Naive thymus-derived CD4-positive, alpha-beta T cell (primary cell): ENCODE measurements around the gene CLCNKB. TPM values are rescaled to one million over a fixed set of nuclear protein-coding genes. Genes with fewer than 3 reads are reported as not detected.
A peak's percentile ranks its signal among the peaks of the same experiment; 100 is the strongest.

Experiments
- ATAC-seq: fragments of 150-1000 bp; cut with Tn5 transposase; 2 replicates; pipeline ENCODE4 v1.10.0; 2021; ENCODE audit warnings: mild to moderate bottlenecking, moderate library complexity
- CTCF ChIA-PET: fragments of 350-600 bp; sonication (Branson Sonifier 250); formaldehyde crosslinking; loops from one replicate; lab custom pipeline; 2021; ENCODE audit warnings: antibody characterized with exemption; lab: Charles Lee
- POLR2A ChIA-PET: fragments of 350-600 bp; sonication (Branson Sonifier 250); formaldehyde crosslinking; loops from one replicate; lab custom pipeline; 2021; ENCODE audit warnings: antibody characterized with exemption, inconsistent platforms; lab: Charles Lee
- DNase-seq, 9 donors: peaks; one replicate each; pipeline versions ENCODE4 v3.0.0 to v3.0.0-alpha.2; 2020 to 2022; ENCODE audit warnings: mixed read lengths in 1 of 9
- H3K27ac ChIP-seq: one replicate; pipeline ENCODE4 v1.7.0; 2013; ENCODE audit warnings: mild to moderate bottlenecking, low read depth, low read length, moderate library complexity
- H3K27me3 ChIP-seq, 2 donors: one replicate each; pipeline ENCODE4 v1.7.0; 2013; ENCODE audit warnings: low read length in 2 of 2, mild to moderate bottlenecking in 2 of 2, moderate library complexity in 2 of 2; ENCODE audit not compliant: control insufficient read depth in 2 of 2, insufficient read depth in 2 of 2
- H3K36me3 ChIP-seq, 3 experiments: 1 replicate in 2 of 3; 2 replicates in 1 of 3; pipeline ENCODE4 v1.7.0; 2013; ENCODE audit warnings: low read length in 3 of 3, mild to moderate bottlenecking in 3 of 3, moderate library complexity in 1 of 3; ENCODE audit not compliant: insufficient read depth in 3 of 3, control insufficient read depth in 2 of 3
- H3K4me1 ChIP-seq, 2 donors: one replicate each; pipeline ENCODE4 v1.7.0; 2013; ENCODE audit warnings: low read length in 2 of 2, mild to moderate bottlenecking in 2 of 2, moderate library complexity in 1 of 2; ENCODE audit not compliant: control insufficient read depth in 2 of 2, insufficient read depth in 2 of 2
- H3K4me3 ChIP-seq: 2 replicates; pipeline ENCODE4 v1.7.0; 2013; ENCODE audit warnings: mild to moderate bottlenecking, low read length
- H3K9me3 ChIP-seq, 3 experiments: 1 replicate in 2 of 3; 2 replicates in 1 of 3; pipeline ENCODE4 v1.7.0; 2013; ENCODE audit warnings: low read length in 3 of 3; ENCODE audit not compliant: control insufficient read depth in 2 of 3
- H3K27ac Mint-ChIP-seq, 9 donors: one replicate each; pipeline ENCODE4 v1.8.0; 2020 to 2022; ENCODE audit warnings: mixed read lengths in 9 of 9, mild to moderate bottlenecking in 8 of 9, moderate library complexity in 5 of 9, inconsistent platforms in 2 of 9
- H3K27me3 Mint-ChIP-seq, 5 donors: one replicate each; pipeline ENCODE4 v1.8.0; 2021 to 2022; ENCODE audit warnings: mixed read lengths in 5 of 5, mild to moderate bottlenecking in 1 of 5
- H3K36me3 Mint-ChIP-seq, 5 donors: one replicate each; pipeline ENCODE4 v1.8.0; 2020 to 2022; ENCODE audit warnings: mixed read lengths in 5 of 5, mild to moderate bottlenecking in 3 of 5, inconsistent platforms in 1 of 5
- H3K4me1 Mint-ChIP-seq, 7 donors: one replicate each; pipeline ENCODE4 v1.8.0; 2020 to 2022; ENCODE audit warnings: mixed read lengths in 7 of 7, mild to moderate bottlenecking in 3 of 7, inconsistent platforms in 1 of 7
- H3K4me3 Mint-ChIP-seq, 10 donors: one replicate each; pipeline ENCODE4 v1.8.0; 2020 to 2022; ENCODE audit warnings: mild to moderate bottlenecking in 10 of 10, mixed read lengths in 10 of 10, moderate library complexity in 6 of 10, inconsistent platforms in 2 of 10
- H3K9me3 Mint-ChIP-seq, 11 donors: one replicate each; pipeline ENCODE4 v1.8.0; 2020 to 2022; ENCODE audit warnings: mixed read lengths in 11 of 11, mild to moderate bottlenecking in 4 of 11, inconsistent platforms in 1 of 11, moderate library complexity in 1 of 11
- intact Hi-C, 2 donors: fragments of 100-400 bp; cut with micrococcal nuclease; formaldehyde crosslinking; loops; one replicate each; pipeline ENCODE4 v1.15.1; 2023
- polyA plus RNA-seq, 2 donors: library from polyadenylated mRNA; unstranded; fragments of 300-500 nt; fragmentation: Illumina TruSeq; gene quantifications; one replicate each; pipeline ENCODE4 v1.2.3, GENCODE V29; 2021
- total RNA-seq, 6 experiments: library from RNA in 5 of 6; stranded (reverse) in 5 of 6; gene quantifications; 1 replicate in 5 of 6; 2 replicates in 1 of 6; pipeline ENCODE4 v1.2.3 and lab custom pipeline; 2021 to 2026

Gene CLCNKB
- total and polyA plus RNA-seq, 7 experiments from 2014 or later, result not detected

- H3K9me3 ChIP-seq, result no peaks in the 10 kb centered on the region
- ATAC-seq (peak; percentile 12), DNase-seq (no peak)
- peak overlapping the region in 1 of 10 donors; percentile 12 for H3K4me3 Mint-ChIP-seq
- H3K36me3 Mint-ChIP-seq, result no peaks in the 10 kb centered on the region
- ChIA-PET POLR2A (no interaction called here), CTCF (no interaction called here)
- H3K36me3 ChIP-seq, result no peaks in the 10 kb centered on the region
- H3K9me3 Mint-ChIP-seq, result no peaks in the 10 kb centered on the region
- H3K27me3 ChIP-seq, result no peaks in the 10 kb centered on the region
- peaks cover 0 to 40% (median 8%) of the 10 kb centered on the region in 5 donors for H3K27me3 Mint-ChIP-seq
- H3K4me1 ChIP-seq, result peaks cover 0 to 17% of the 10 kb centered on the region in 2 donors
- H3K4me1 Mint-ChIP-seq, result peaks cover 11 to 50% (median 13%) of the 10 kb centered on the region in 7 donors
- intact Hi-C loops, result no loop called here
- H3K27ac ChIP-seq, result no peak overlapping the region
- H3K4me3 ChIP-seq, result no peak overlapping the region
- peak overlapping the region in 1 of 9 donors; percentile 43 for H3K27ac Mint-ChIP-seq
These were observed 23.7 kb downstream of the CLCNKB start for GRCh38 chr1:16067127-16067768.

- Histone ChIP-seq H3K27ac (no peak overlapping the region), H3K36me3 (no peaks in the 10 kb centered on the region), H3K4me1 (peaks cover 0 to 17% of the 10 kb centered on the region in 2 donors), H3K9me3 (no peaks in the 10 kb centered on the region), H3K27me3 (no peaks in the 10 kb centered on the region), H3K4me3 (no peak overlapping the region)
- ATAC-seq, result no peak
- DNase-seq, result no peak
- peaks cover 0 to 47% (median 8%) of the 10 kb centered on the region in 5 donors for H3K27me3 Mint-ChIP-seq
- intact Hi-C loops, result no loop called here
- ChIA-PET CTCF (interaction anchor here (1.2 kb wide), 1 partner anchor 15 kb away, joined by 3 read pairs; no protein-coding TSS in a partner anchor), POLR2A (no interaction called here)
- peaks cover 11 to 50% (median 13%) of the 10 kb centered on the region in 7 donors for H3K4me1 Mint-ChIP-seq
- H3K4me3 Mint-ChIP-seq, result no peak overlapping the region
- H3K36me3 Mint-ChIP-seq, result no peaks in the 10 kb centered on the region
- no peaks in the 10 kb centered on the region for H3K9me3 Mint-ChIP-seq
- peak overlapping the region in 1 of 9 donors; percentile 43 for H3K27ac Mint-ChIP-seq
These were observed 24.4 kb downstream of the CLCNKB start for GRCh38 chr1:16067933-16068332.

- POLR2A ChIA-PET, result no interaction called here
- H3K4me3 ChIP-seq, result no peak overlapping the region
- no peak overlapping the region for H3K27ac Mint-ChIP-seq
These were observed 25.0 kb downstream of the CLCNKB start for GRCh38 chr1:16068356-16069270.

GRCh38 chr1:16070640-16071355 is 27.2 kb downstream of the CLCNKB start:
- no peak overlapping the region for H3K4me3 ChIP-seq
- H3K9me3 ChIP-seq, result no peaks in the 10 kb centered on the region
- Mint-ChIP-seq H3K4me1 (peaks cover 13 to 33% (median 15%) of the 10 kb centered on the region in 7 donors), H3K36me3 (peaks cover 0 to 2% (median 0%) of the 10 kb centered on the region in 5 donors), H3K9me3 (peaks cover 0 to 2% (median 0%) of the 10 kb centered on the region in 11 donors), H3K27ac (peak overlapping the region in 1 of 9 donors; percentile 14), H3K4me3 (no peak overlapping the region), H3K27me3 (peaks cover 5 to 44% (median 12%) of the 10 kb centered on the region in 5 donors)
- H3K4me1 ChIP-seq, result peaks cover 5 to 13% of the 10 kb centered on the region in 2 donors
- DNase-seq, result no peak
- ATAC-seq, result no peak
- H3K27ac ChIP-seq, result no peak overlapping the region
- POLR2A ChIA-PET, result interaction anchor here (0.7 kb wide), 1 partner anchor 166 kb away, joined by 3 read pairs; the partner anchor contains the start of gene CPLANE2
- H3K36me3 ChIP-seq, result no peaks in the 10 kb centered on the region
- CTCF ChIA-PET, result interaction anchor here (0.8 to 1.3 kb wide), 3 partner anchors 8 to 117 kb away, joined by 3 to 7 read pairs (median 4); no protein-coding TSS in a partner anchor
- peaks cover 0 to 6% of the 10 kb centered on the region in 2 donors for H3K27me3 ChIP-seq
- intact Hi-C loops, result loop anchor here in 1 of 2 donors (5.0 kb wide), 1 partner anchor 282 kb away; the partner anchor contains the start of gene FBXO42

More at GRCh38 chr1:16068356-16069270, 25.0 kb downstream of the CLCNKB start:
- CTCF ChIA-PET, result interaction anchor here (0.7 to 1.2 kb wide), 2 partner anchors 14 to 180 kb away, joined by 3 read pairs; no protein-coding TSS in a partner anchor
- ATAC-seq (no peak), DNase-seq (no peak)
- no peak overlapping the region for H3K27ac ChIP-seq
- Mint-ChIP-seq H3K4me3 (no peak overlapping the region), H3K4me1 (peaks cover 11 to 47% (median 13%) of the 10 kb centered on the region in 7 donors), H3K27me3 (peaks cover under 1 to 48% (median 8%) of the 10 kb centered on the region in 5 donors), H3K36me3 (no peaks in the 10 kb centered on the region), H3K9me3 (no peaks in the 10 kb centered on the region)
- no peaks in the 10 kb centered on the region for H3K36me3 ChIP-seq
- H3K27me3 ChIP-seq, result no peaks in the 10 kb centered on the region
- intact Hi-C loops, result no loop called here
- no peaks in the 10 kb centered on the region for H3K9me3 ChIP-seq
- H3K4me1 ChIP-seq, result peaks cover 0 to 17% of the 10 kb centered on the region in 2 donors

- ChIA-PET CTCF (interaction anchor here (13.1 kb wide), 1 partner anchor 116 kb away, joined by 240 read pairs; no protein-coding TSS in a partner anchor), POLR2A (interaction anchor here (0.9 kb wide), 1 partner anchor 90 kb away, joined by 3 read pairs; no protein-coding TSS in a partner anchor)
- DNase-seq (no peak), ATAC-seq (no peak)
- peak overlapping the region in 2 of 10 donors; percentile 32 to 61 for H3K4me3 Mint-ChIP-seq
- Histone ChIP-seq H3K27ac (no peak overlapping the region), H3K4me3 (no peak overlapping the region), H3K27me3 (peaks cover 0 to 6% of the 10 kb centered on the region in 2 donors), H3K9me3 (no peaks in the 10 kb centered on the region), H3K4me1 (peaks cover 5 to 13% of the 10 kb centered on the region in 2 donors), H3K36me3 (no peaks in the 10 kb centered on the region)
- H3K4me1 Mint-ChIP-seq, result peaks cover 13 to 33% (median 15%) of the 10 kb centered on the region in 7 donors
- peaks cover 0 to 2% (median 0%) of the 10 kb centered on the region in 5 donors for H3K36me3 Mint-ChIP-seq
- peaks cover 0 to 2% (median 0%) of the 10 kb centered on the region in 11 donors for H3K9me3 Mint-ChIP-seq
- H3K27ac Mint-ChIP-seq, result no peak overlapping the region
- H3K27me3 Mint-ChIP-seq, result peaks cover 5 to 47% (median 12%) of the 10 kb centered on the region in 5 donors
- intact Hi-C loops, result loop anchor here in 1 of 2 donors (5.0 kb wide), 1 partner anchor 281 kb away; the partner anchor contains the start of gene FBXO42
These were observed 28.0 kb downstream of the CLCNKB start for GRCh38 chr1:16071614-16072013.
